WI38 (cell line): ENCODE data around the gene ANK2.

ENCODE experiments used
- H3K4me3 ChIP-seq: 2 replicates; pipeline ENCODE4 v1.5.1; 2011; ENCODE audit warnings: low read depth, mild to moderate bottlenecking, control low read depth, low read length
- TF ChIP-seq, protein P1 (sequence below): IDR thresholded peaks from 2 replicates; pipeline ENCODE4 v1.5.1; 2012; ENCODE audit warnings: low read depth, mild to moderate bottlenecking, control low read depth, low read length

Gene ANK2

GRCh38 chr4:113050371-113050755 lies 910 bp downstream of the ANK2 start:
- TF ChIP-seq, protein P1, sequence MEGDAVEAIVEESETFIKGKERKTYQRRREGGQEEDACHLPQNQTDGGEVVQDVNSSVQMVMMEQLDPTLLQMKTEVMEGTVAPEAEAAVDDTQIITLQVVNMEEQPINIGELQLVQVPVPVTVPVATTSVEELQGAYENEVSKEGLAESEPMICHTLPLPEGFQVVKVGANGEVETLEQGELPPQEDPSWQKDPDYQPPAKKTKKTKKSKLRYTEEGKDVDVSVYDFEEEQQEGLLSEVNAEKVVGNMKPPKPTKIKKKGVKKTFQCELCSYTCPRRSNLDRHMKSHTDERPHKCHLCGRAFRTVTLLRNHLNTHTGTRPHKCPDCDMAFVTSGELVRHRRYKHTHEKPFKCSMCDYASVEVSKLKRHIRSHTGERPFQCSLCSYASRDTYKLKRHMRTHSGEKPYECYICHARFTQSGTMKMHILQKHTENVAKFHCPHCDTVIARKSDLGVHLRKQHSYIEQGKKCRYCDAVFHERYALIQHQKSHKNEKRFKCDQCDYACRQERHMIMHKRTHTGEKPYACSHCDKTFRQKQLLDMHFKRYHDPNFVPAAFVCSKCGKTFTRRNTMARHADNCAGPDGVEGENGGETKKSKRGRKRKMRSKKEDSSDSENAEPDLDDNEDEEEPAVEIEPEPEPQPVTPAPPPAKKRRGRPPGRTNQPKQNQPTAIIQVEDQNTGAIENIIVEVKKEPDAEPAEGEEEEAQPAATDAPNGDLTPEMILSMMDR, result no peak
- H3K4me3 ChIP-seq, result no peak overlapping the region

GRCh38 chr4:113050837-113051236 lies 1.4 kb downstream of the ANK2 start:
- no peak overlapping the region for H3K4me3 ChIP-seq
- TF ChIP-seq, protein P1, result no peak

- H3K4me3 ChIP-seq, result no peak overlapping the region
- TF ChIP-seq, protein P1, result no peak
Observed at GRCh38 chr4:113051361-113051760, 1.9 kb downstream of the ANK2 start.

DNA sequence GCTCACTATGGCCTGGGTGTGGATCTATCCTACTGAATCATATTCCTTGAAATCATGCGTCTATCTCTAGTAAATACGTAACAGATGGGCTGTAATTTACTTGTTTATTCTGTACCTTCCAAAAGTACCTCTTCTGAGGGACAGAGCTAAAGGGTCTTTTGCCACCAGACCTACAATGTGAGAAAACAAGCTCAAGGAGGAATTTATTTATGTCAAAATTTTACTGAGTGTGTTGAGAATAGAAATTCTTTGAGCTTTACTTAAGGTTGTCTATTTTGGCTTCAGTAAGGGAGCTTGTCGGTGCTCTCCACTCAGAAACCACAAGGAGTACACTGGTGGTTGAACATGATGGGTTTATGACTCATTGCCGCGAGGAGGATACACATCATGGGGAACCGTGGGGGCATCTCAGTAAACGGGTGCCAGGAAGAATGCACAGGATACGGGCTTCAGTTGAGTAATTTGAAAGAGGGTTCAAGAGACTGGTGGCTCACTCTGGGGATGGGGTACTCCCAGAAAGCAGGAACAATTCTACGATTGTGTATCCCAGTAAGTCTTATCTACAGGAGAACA lies 3.0 kb downstream of the ANK2 start:
- TF ChIP-seq, protein P1, result no peak
- H3K4me3 ChIP-seq, result no peak overlapping the region

DNA sequence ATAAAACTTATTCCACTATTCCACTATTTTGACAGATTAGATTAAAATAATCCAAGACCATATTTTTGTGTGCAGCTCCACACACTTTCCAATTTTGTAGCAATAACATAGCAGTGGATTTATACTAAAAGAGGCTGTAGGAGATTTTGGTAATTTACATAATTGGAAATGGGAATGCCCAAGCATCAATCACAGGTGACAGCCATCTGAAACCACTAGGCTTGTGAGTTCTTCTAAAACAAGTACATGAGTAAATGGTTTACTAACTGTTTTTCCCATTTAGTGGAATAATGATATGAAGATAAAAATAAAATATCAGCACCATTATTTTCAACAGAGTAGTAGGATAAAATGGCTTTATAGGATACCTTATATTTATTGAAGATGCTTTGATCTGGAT lies 4.4 kb downstream of the ANK2 start:
- TF ChIP-seq, protein P1, result no peak
- H3K4me3 ChIP-seq, result no peak overlapping the region

- no peak overlapping the region for H3K4me3 ChIP-seq
- TF ChIP-seq, protein P1, result no peak
Observed at GRCh38 chr4:113056318-113056717, 6.9 kb downstream of the ANK2 start.

GRCh38 chr4:113057891-113058290 lies 8.4 kb downstream of the ANK2 start:
- no peak overlapping the region for H3K4me3 ChIP-seq
- TF ChIP-seq, protein P1, result no peak
